HCT116 (cell line): Measurements from ENCODE around the gene INF2. TPM values are rescaled to one million over a fixed set of nuclear protein-coding genes. Genes with fewer than 3 reads are reported as not detected.

Experiments
- ATAC-seq: fragments of 200-7000 bp; cut with Tn5 transposase; 2 replicates; pipeline ENCODE4 v1.9.1; 2020; ENCODE audit warnings: mild to moderate bottlenecking, moderate library complexity
- BruUV-seq: library from RNA; stranded (reverse); fragments of 400-500 nt; replicated peaks from 2 replicates; lab custom pipeline; 2021; lab: Mats Ljungman, UMichigan
- CTCF ChIA-PET: fragments of 300-600 bp; sonication (Branson Sonifier 250); formaldehyde crosslinking; loops from one replicate; lab custom pipeline; 2021; ENCODE audit warnings: antibody characterized with exemption; lab: Charles Lee
- POLR2A ChIA-PET: fragments of 300-600, 350-600 bp; sonication (Branson Sonifier 250); formaldehyde crosslinking; loops from one replicate; lab custom pipeline; 2021; ENCODE audit warnings: antibody characterized with exemption; lab: Charles Lee
- RAD21 ChIA-PET, 2 experiments: fragments of 300-600 bp; sonication (Branson Sonifier 250); formaldehyde crosslinking; loops; one replicate each; lab custom pipeline; 2023; ENCODE audit warnings: low total read pairs in 2 of 2; ENCODE audit not compliant: uncharacterized antibody in 2 of 2, unreplicated experiment in 2 of 2, low non-redundant PET in 1 of 2; lab: Charles Lee
- DNase-seq: peaks from one replicate; pipeline ENCODE4 v3.0.0-alpha.2; 2010; ENCODE audit warnings: low read depth, low spot score
- H2AFZ ChIP-seq: fragments of 200-600 bp; shearing (Covaris generic), sonication (generic); 2 replicates; pipeline ENCODE4 v1.6.1; 2017; ENCODE audit warnings: low read depth, mixed run types, mixed read lengths, antibody characterized with exemption, low read length; ENCODE audit not compliant: poor library complexity, severe bottlenecking
- H3K27ac ChIP-seq: 2 replicates; pipeline ENCODE4 v1.5.1; 2012; ENCODE audit warnings: low read depth, low read length
- H3K27me3 ChIP-seq: fragments of 200-600 bp; sonication (generic); 2 replicates; pipeline ENCODE4 v1.6.1; 2016; ENCODE audit warnings: mixed run types, low read length, mixed read lengths; ENCODE audit not compliant: insufficient read depth
- H3K36me3 ChIP-seq, 2 experiments: fragments of 200-500 bp in 1 of 2; fragments of 200-600 bp in 1 of 2; sonication (Bioruptor generic) in 1 of 2; sonication (generic) in 1 of 2; 2 replicates each; pipeline versions ENCODE4 v1.5.1 to v1.6.1; 2014 to 2016; ENCODE audit warnings: low read length in 2 of 2, inconsistent platforms in 1 of 2, mixed read lengths in 1 of 2, mixed run types in 1 of 2; ENCODE audit not compliant: insufficient read depth in 2 of 2, control insufficient read depth in 1 of 2
- H3K4me1 ChIP-seq, 2 experiments: fragments of 200-600 bp in 1 of 2; sonication (generic) in 1 of 2; 2 replicates each; pipeline versions ENCODE4 v1.5.1 to v1.6.1; 2012 to 2017; ENCODE audit warnings: low read length in 2 of 2, inconsistent platforms in 1 of 2, mild to moderate bottlenecking in 1 of 2, mixed read lengths in 1 of 2, mixed run types in 1 of 2, moderate library complexity in 1 of 2; ENCODE audit not compliant: insufficient read depth in 2 of 2, control insufficient read depth in 1 of 2
- H3K4me2 ChIP-seq: fragments of 200-600 bp; sonication (generic); 2 replicates; pipeline ENCODE4 v1.6.1; 2017; ENCODE audit warnings: mixed run types, low read length, mixed read lengths
- H3K4me3 ChIP-seq, 2 experiments: fragments of 200-600 bp in 1 of 2; sonication (generic) in 1 of 2; replicated peaks in 1 of 2; 2 replicates each; pipeline ENCODE4 v1.5.1; 2011 to 2016; ENCODE audit warnings: low read length in 2 of 2, control low read depth in 1 of 2, low read depth in 1 of 2, mild to moderate bottlenecking in 1 of 2, mixed read lengths in 1 of 2, mixed run types in 1 of 2
- H3K79me2 ChIP-seq: fragments of 200-600 bp; sonication (generic); 2 replicates; pipeline ENCODE4 v1.6.1; 2017; ENCODE audit warnings: mild to moderate bottlenecking, mixed run types, low read length, moderate library complexity, mixed read lengths; ENCODE audit not compliant: insufficient read depth
- H3K9ac ChIP-seq: fragments of 200-600 bp; sonication (generic); 2 replicates; pipeline ENCODE4 v1.6.1; 2016; ENCODE audit warnings: low read length, mixed read lengths
- H3K9me2 ChIP-seq: fragments of 200-600 bp; sonication (generic), shearing (Covaris generic); 2 replicates; pipeline ENCODE4 v1.6.1; 2017; ENCODE audit warnings: mixed run types, mild to moderate bottlenecking, moderate library complexity; ENCODE audit not compliant: insufficient read depth
- H3K9me3 ChIP-seq, 2 experiments: fragments of 200-500 bp in 1 of 2; fragments of 200-600 bp in 1 of 2; sonication (Bioruptor generic) in 1 of 2; sonication (generic) in 1 of 2; 2 replicates each; pipeline ENCODE4 v1.6.1; 2014 to 2017; ENCODE audit warnings: low read length in 2 of 2, mixed read lengths in 2 of 2, inconsistent platforms in 1 of 2, low read depth in 1 of 2, mild to moderate bottlenecking in 1 of 2, mixed run types in 1 of 2, moderate library complexity in 1 of 2; ENCODE audit not compliant: control insufficient read depth in 1 of 2, insufficient read depth in 1 of 2
- H4K20me1 ChIP-seq: fragments of 200-600 bp; sonication (generic), shearing (Covaris generic); 2 replicates; pipeline ENCODE4 v1.6.1; 2017; ENCODE audit warnings: mixed run types, mild to moderate bottlenecking, moderate library complexity; ENCODE audit not compliant: insufficient read depth
- CBX3 ChIP-seq: IDR thresholded peaks from 2 replicates; pipeline ENCODE4 v1.6.1; 2012; ENCODE audit warnings: low read depth
- CEBPB ChIP-seq: IDR thresholded peaks from 2 replicates; pipeline ENCODE4 v1.6.1; 2012; ENCODE audit warnings: low read depth
- EGR1 ChIP-seq: IDR thresholded peaks from 2 replicates; pipeline ENCODE4 v1.6.1; 2012; ENCODE audit warnings: low read depth
- ELF1 ChIP-seq: IDR thresholded peaks from 2 replicates; pipeline ENCODE4 v1.6.1; 2012; ENCODE audit warnings: low read depth, borderline replicate concordance
- EZH2 ChIP-seq: fragments of 200-600 bp; sonication (generic); IDR thresholded peaks from 2 replicates; pipeline ENCODE4 v1.6.1; 2017; ENCODE audit warnings: antibody characterized with exemption, mixed run types
- EZH2phosphoT487 ChIP-seq: fragments of 200-600 bp; IDR thresholded peaks from 2 replicates; pipeline ENCODE4 v1.6.1; 2018; ENCODE audit warnings: antibody characterized with exemption, borderline replicate concordance
- FOSL1 ChIP-seq: IDR thresholded peaks from 2 replicates; pipeline ENCODE4 v1.6.1; 2012; ENCODE audit warnings: low read depth
- JUND ChIP-seq: IDR thresholded peaks from 2 replicates; pipeline ENCODE4 v1.6.1; 2012
- POLR2AphosphoS5 ChIP-seq: IDR thresholded peaks from 2 replicates; pipeline ENCODE4 v1.6.1; 2011; ENCODE audit warnings: mild to moderate bottlenecking, low read depth, low read length, moderate library complexity
- RAD21 ChIP-seq: IDR thresholded peaks from 2 replicates; pipeline ENCODE4 v1.6.1; 2012; ENCODE audit warnings: low read depth, mild to moderate bottlenecking
- SIN3A ChIP-seq: IDR thresholded peaks from 2 replicates; pipeline ENCODE4 v1.6.1; 2012; ENCODE audit warnings: low read depth
- SRF ChIP-seq: IDR thresholded peaks from 2 replicates; pipeline ENCODE4 v1.6.1; 2012; ENCODE audit warnings: low read depth
- TCF7L2 ChIP-seq: IDR thresholded peaks from 2 replicates; pipeline ENCODE4 v1.7.0; 2011; ENCODE audit warnings: borderline replicate concordance, inconsistent platforms; ENCODE audit not compliant: insufficient read depth, insufficient read length; ENCODE audit errors: extremely low read depth
- YY1 ChIP-seq: IDR thresholded peaks from 2 replicates; pipeline ENCODE4 v1.6.1; 2011; ENCODE audit warnings: low read length, low read depth, moderate library complexity, mild to moderate bottlenecking; ENCODE audit not compliant: insufficient replicate concordance; ENCODE audit errors: extremely low read depth
- ZFX ChIP-seq: fragments of 450-650 bp; IDR thresholded peaks from 2 replicates; pipeline ENCODE4 v1.6.1; 2017
- ZNF274 ChIP-seq: fragments of 200-500 bp; sonication (Bioruptor generic); IDR thresholded peaks from 2 replicates; pipeline ENCODE4 v1.6.1; 2014; ENCODE audit warnings: mild to moderate bottlenecking, low read depth, low read length, inconsistent platforms
- intact Hi-C: fragments of 100-400 bp; cut with micrococcal nuclease; formaldehyde crosslinking; loops from 2 replicates; pipeline ENCODE4 v1.10.0; 2022
- total RNA-seq: library from RNA; stranded (reverse); gene quantifications from one replicate; pipeline ENCODE4 v1.2.1, GENCODE V29; 2021; ENCODE audit not compliant: unreplicated experiment
- TF ChIP-seq, protein P1 (sequence below), 3 experiments: fragments of 200-600 bp in 1 of 3; sonication (generic) in 1 of 3; IDR thresholded peaks in 2 of 3; conservative IDR thresholded peaks in 1 of 3; 2 replicates each; pipeline ENCODE4 v1.5.1; 2012 to 2017; ENCODE audit warnings: low read depth in 2 of 3, low read length in 2 of 3, antibody characterized with exemption in 1 of 3, borderline replicate concordance in 1 of 3, control low read depth in 1 of 3, mild to moderate bottlenecking in 1 of 3, mixed read lengths in 1 of 3, mixed run types in 1 of 3, moderate library complexity in 1 of 3; ENCODE audit not compliant: insufficient read depth in 1 of 3
- TF ChIP-seq, protein P2 (sequence below): IDR thresholded peaks from 2 replicates; pipeline ENCODE4 v1.6.1; 2012
- TF ChIP-seq, protein P3 (sequence below): IDR thresholded peaks from 2 replicates; pipeline ENCODE4 v1.6.1; 2012

Gene INF2
- total RNA-seq, 1 experiment from 2014 or later: 95.8 TPM

GRCh38 chr14:104738375-104739019 is 49.1 kb downstream of the INF2 start:
- TF ChIP-seq ELF1 (no peak), EGR1 (no peak), CBX3 (no peak), CEBPB (no peak), ZNF274 (no peak), EZH2 (no peak), JUND (no peak), TCF7L2 (no peak), SRF (no peak), RAD21 (no peak), FOSL1 (no peak), YY1 (no peak), ZFX (no peak), SIN3A (no peak), POLR2AphosphoS5 (no peak), EZH2phosphoT487 (no peak)
- TF ChIP-seq, protein P1, sequence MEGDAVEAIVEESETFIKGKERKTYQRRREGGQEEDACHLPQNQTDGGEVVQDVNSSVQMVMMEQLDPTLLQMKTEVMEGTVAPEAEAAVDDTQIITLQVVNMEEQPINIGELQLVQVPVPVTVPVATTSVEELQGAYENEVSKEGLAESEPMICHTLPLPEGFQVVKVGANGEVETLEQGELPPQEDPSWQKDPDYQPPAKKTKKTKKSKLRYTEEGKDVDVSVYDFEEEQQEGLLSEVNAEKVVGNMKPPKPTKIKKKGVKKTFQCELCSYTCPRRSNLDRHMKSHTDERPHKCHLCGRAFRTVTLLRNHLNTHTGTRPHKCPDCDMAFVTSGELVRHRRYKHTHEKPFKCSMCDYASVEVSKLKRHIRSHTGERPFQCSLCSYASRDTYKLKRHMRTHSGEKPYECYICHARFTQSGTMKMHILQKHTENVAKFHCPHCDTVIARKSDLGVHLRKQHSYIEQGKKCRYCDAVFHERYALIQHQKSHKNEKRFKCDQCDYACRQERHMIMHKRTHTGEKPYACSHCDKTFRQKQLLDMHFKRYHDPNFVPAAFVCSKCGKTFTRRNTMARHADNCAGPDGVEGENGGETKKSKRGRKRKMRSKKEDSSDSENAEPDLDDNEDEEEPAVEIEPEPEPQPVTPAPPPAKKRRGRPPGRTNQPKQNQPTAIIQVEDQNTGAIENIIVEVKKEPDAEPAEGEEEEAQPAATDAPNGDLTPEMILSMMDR (IDR thresholded peaks at IDR 0.05 in 2 of 3, conservative IDR thresholded peaks at IDR 0.05 in 1 of 3; ENCODE audit: borderline replicate concordance in 1 of 3, insufficient read depth in 1 of 3, low read depth in 2 of 3, low read length in 2 of 3): no peak
- TF ChIP-seq, protein P2, sequence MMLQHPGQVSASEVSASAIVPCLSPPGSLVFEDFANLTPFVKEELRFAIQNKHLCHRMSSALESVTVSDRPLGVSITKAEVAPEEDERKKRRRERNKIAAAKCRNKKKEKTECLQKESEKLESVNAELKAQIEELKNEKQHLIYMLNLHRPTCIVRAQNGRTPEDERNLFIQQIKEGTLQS: no peak
- TF ChIP-seq, protein P3, sequence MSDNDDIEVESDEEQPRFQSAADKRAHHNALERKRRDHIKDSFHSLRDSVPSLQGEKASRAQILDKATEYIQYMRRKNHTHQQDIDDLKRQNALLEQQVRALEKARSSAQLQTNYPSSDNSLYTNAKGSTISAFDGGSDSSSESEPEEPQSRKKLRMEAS: no peak
- RAD21 ChIA-PET: no interaction called here
- ATAC-seq: no peak
- no peak overlapping the region for H3K9ac ChIP-seq
- H3K36me3 ChIP-seq: no peaks in the 10 kb centered on the region
- H3K4me3 ChIP-seq: no peak overlapping the region
- CTCF ChIA-PET: no interaction called here
- intact Hi-C loops: no loop called here
- H3K27ac ChIP-seq: no peak overlapping the region
- H3K9me3 ChIP-seq: no peaks in the 10 kb centered on the region
- BruUV-seq: no TSS peak
- POLR2A ChIA-PET: no interaction called here
- H4K20me1 ChIP-seq: no peaks in the 10 kb centered on the region
- H3K27me3 ChIP-seq: no peaks in the 10 kb centered on the region
- no peak overlapping the region for H2AFZ ChIP-seq
- H3K4me1 ChIP-seq: peaks cover 0 to under 1% of the 10 kb centered on the region in 2 experiments; a peak in 2 of 4 replicates
- no peak overlapping the region for H3K4me2 ChIP-seq
- DNase-seq: no peak
- H3K9me2 ChIP-seq: no peaks in the 10 kb centered on the region
- no peaks in the 10 kb centered on the region for H3K79me2 ChIP-seq
